ENCODE results near the gene TECPR1. TPM values are rescaled to one million over a fixed set of nuclear protein-coding genes. Genes with fewer than 3 reads are reported as not detected.

Gene TECPR1
- total and polyA plus RNA-seq, 2 of the 4 experiments (the other 2 are of a cell fraction), result 11.5 to 14.7 TPM

DNA sequence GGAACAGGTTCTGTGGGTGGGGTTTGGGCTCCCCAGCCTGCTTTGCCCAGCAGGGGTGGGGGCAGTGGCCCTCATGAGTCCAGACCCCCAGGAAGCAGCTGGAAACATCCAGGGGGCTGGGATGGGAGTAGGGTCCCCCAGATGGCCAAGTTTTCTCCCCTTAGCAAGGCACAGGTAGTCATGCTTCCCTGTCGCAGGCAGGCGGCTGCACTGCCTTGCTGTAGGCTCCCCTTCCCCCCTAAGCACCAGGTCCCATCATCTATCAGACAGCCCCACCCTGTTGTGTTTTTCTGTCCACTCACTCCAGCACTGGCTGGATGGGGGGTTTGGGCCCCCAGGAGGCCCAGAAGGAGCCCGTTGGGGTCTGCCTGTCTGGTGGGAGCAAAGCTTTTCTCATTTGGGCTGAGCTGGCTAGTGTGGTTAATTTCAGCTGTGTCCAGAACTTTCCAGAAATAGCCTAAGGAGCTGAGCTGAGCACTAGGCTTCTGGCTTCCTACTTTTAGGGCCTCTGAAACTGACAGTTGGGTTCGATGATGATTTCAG is 37.4 kb upstream of the TECPR1 start:
- intact Hi-C loops (cut with micrococcal nuclease) (no loop called here), dilution Hi-C loops (cut with HindIII; ENCODE audit: low sequenced_read_pairs, unreplicated experiment) (no loop called here), in situ Hi-C loops (cut with MboI; ENCODE audit: low sequenced_read_pairs) (no loop called here)
- H3K56ac ChIP-seq (ENCODE audit: extremely low read depth, insufficient read depth, low read length), result no peak overlapping the region
- H3K79me1 ChIP-seq (ENCODE audit: low read depth in 1 of 2, low read length in 2 of 2), result peaks cover 16 to 72% of the 10 kb centered on the region in 2 experiments
- no peak for DNase-seq
- H4K8ac ChIP-seq (ENCODE audit: low read depth in 2 of 2, low read length in 2 of 2), result no peak overlapping the region
- H2AFZ ChIP-seq (replicated peaks; ENCODE audit: low read length, poor library complexity), result no peak overlapping the region
- BruUV-seq (replicated peaks), result no TSS peak
- H3K4ac ChIP-seq (ENCODE audit: low read depth, low read length), result no peak overlapping the region
- peaks cover 14% of the 10 kb centered on the region for H3K9me1 ChIP-seq (ENCODE audit: insufficient read depth, low read length)
- 0 out of 2 replicates have a peak overlapping the region, but pooled peaks have one; percentile 42 for H3K23ac ChIP-seq (ENCODE audit: low read depth, low read length)
- peaks cover 84% of the 10 kb centered on the region for H4K20me1 ChIP-seq (ENCODE audit: insufficient read depth, low read length)
- H2BK15ac ChIP-seq (ENCODE audit: low read depth, low read length), result no peak overlapping the region
- no peak for TF ChIP-seq MAZ (IDR thresholded peaks at IDR 0.05; ENCODE audit: borderline replicate concordance, low read depth, low read length)
- TF ChIP-seq FOS (IDR thresholded peaks at IDR 0.05; ENCODE audit: low read depth, low read length), result no peak
- no peak for TF ChIP-seq RCOR1 (IDR thresholded peaks at IDR 0.05; ENCODE audit: insufficient replicate concordance, low read length)
- no peak for TF ChIP-seq MXI1 (IDR thresholded peaks at IDR 0.05; ENCODE audit: borderline replicate concordance, low read depth, low read length)
- no peak for TF ChIP-seq RFX5 (IDR thresholded peaks at IDR 0.05; ENCODE audit: low read depth, low read length)
- TF ChIP-seq NFE2L2 (IDR thresholded peaks at IDR 0.05; ENCODE audit: low read depth, low read length), result no peak
- TF ChIP-seq RAD21 (IDR thresholded peaks at IDR 0.05; ENCODE audit: low read length), result no peak
- TF ChIP-seq, protein P1, sequence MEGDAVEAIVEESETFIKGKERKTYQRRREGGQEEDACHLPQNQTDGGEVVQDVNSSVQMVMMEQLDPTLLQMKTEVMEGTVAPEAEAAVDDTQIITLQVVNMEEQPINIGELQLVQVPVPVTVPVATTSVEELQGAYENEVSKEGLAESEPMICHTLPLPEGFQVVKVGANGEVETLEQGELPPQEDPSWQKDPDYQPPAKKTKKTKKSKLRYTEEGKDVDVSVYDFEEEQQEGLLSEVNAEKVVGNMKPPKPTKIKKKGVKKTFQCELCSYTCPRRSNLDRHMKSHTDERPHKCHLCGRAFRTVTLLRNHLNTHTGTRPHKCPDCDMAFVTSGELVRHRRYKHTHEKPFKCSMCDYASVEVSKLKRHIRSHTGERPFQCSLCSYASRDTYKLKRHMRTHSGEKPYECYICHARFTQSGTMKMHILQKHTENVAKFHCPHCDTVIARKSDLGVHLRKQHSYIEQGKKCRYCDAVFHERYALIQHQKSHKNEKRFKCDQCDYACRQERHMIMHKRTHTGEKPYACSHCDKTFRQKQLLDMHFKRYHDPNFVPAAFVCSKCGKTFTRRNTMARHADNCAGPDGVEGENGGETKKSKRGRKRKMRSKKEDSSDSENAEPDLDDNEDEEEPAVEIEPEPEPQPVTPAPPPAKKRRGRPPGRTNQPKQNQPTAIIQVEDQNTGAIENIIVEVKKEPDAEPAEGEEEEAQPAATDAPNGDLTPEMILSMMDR (conservative IDR thresholded peaks at IDR 0.05; ENCODE audit: low read depth, low read length), result no peak
- no peak for TF ChIP-seq SMC3 (IDR thresholded peaks at IDR 0.05; ENCODE audit: low read depth, low read length)
- H3K14ac ChIP-seq (replicated peaks; ENCODE audit: low read depth, low read length), result no peak overlapping the region
- no peak for ATAC-seq (ENCODE audit: low read depth)
- H3K4me1 ChIP-seq (ENCODE audit: control insufficient read depth, insufficient read depth, low read length), result peaks cover 25% of the 10 kb centered on the region
- no peak overlapping the region for H3K18ac ChIP-seq (ENCODE audit: low read depth, low read length)
- no peak overlapping the region for H4K91ac ChIP-seq (ENCODE audit: insufficient read depth, low read depth, low read length)
- no peak overlapping the region for H3K27ac ChIP-seq (ENCODE audit: insufficient read depth, low read length)
- ChIA-PET CTCF (no interaction called here), POLR2A (ENCODE audit: unreplicated experiment) (no interaction called here)
- no peak overlapping the region for H2AK9ac ChIP-seq (replicated peaks; ENCODE audit: low read depth, low read length, poor library complexity)
- H2BK120ac ChIP-seq (ENCODE audit: low read depth, low read length), result no peak overlapping the region
- no peak overlapping the region for H3K9ac ChIP-seq (ENCODE audit: low read depth, low read length)
- H3K4me3 ChIP-seq (ENCODE audit: insufficient read depth, low read depth, low read length), result no peak overlapping the region
- no peak overlapping the region for H2BK20ac ChIP-seq (ENCODE audit: low read depth, low read length)
- H3K9me3 ChIP-seq (ENCODE audit: control insufficient read depth, insufficient read depth, low read length), result no peaks in the 10 kb centered on the region
- H4K5ac ChIP-seq (ENCODE audit: low read depth, low read length), result no peak overlapping the region
- peaks cover 54% of the 10 kb centered on the region for H3K36me3 ChIP-seq (ENCODE audit: control insufficient read depth, insufficient read depth, low read length)
- WGBS, 2 experiments (ENCODE audit: extremely low coverage in 2 of 2, insufficient read length in 1 of 2), result 86% methylated on average over 1 of the region's 4 CpGs; no CpG with 5 or more reads in 1 of the 2 experiments
- H3K4me2 ChIP-seq (ENCODE audit: low read depth, low read length), result no peak overlapping the region
- H2AK5ac ChIP-seq (ENCODE audit: low read depth, low read length), result peak overlapping the region; percentile 24; the same call in 1 of the 2 replicates
- H3K27me3 ChIP-seq (ENCODE audit: control insufficient read depth, insufficient read depth, low read length), result no peaks in the 10 kb centered on the region
- H2BK5ac ChIP-seq (ENCODE audit: low read depth, low read length, poor library complexity, severe bottlenecking), result no peak overlapping the region

Measured in IMR-90 (cell line).